H1 (cell line): ENCODE data around the gene PLEKHM3. TPM values are rescaled to one million over a fixed set of nuclear protein-coding genes. Genes with fewer than 3 reads are reported as not detected.

ENCODE experiments used
- CTCF ChIA-PET: fragments of 300-600 bp; sonication (Branson Sonifier 250); formaldehyde crosslinking; loops from one replicate; lab custom pipeline; 2021; ENCODE audit not compliant: partially characterized antibody; lab: Charles Lee
- POLR2A ChIA-PET: fragments of 300-600 bp; sonication (Branson Sonifier 250); formaldehyde crosslinking; loops from one replicate; lab custom pipeline; 2021; ENCODE audit warnings: inconsistent platforms; ENCODE audit not compliant: partially characterized antibody; lab: Charles Lee
- DNase-seq, 2 experiments: peaks; one replicate each; pipeline versions ENCODE4 v3.0.0 to v3.0.0-alpha.2; 2010 to 2022; ENCODE audit warnings: low spot score in 2 of 2, low read depth in 1 of 2, mixed read lengths in 1 of 2
- FAIRE-seq: peaks from 2 replicates; lab custom pipeline; 2011; peaks lifted over from hg19 to GRCh38; lab: Jason Lieb, UNC
- H2AFZ ChIP-seq: 2 replicates; pipeline ENCODE4 v1.8.1; 2012; ENCODE audit warnings: low read length, inconsistent platforms
- H2AK5ac ChIP-seq: 2 replicates; pipeline ENCODE4 v1.6.1; 2013; ENCODE audit warnings: low read depth, low read length
- H2BK120ac ChIP-seq: replicated peaks from 2 replicates; pipeline ENCODE3; 2013; ENCODE audit warnings: low read depth, low read length, inconsistent platforms
- H2BK12ac ChIP-seq: 2 replicates; pipeline ENCODE4 v1.6.1; 2013; ENCODE audit warnings: low read depth, low read length
- H2BK15ac ChIP-seq: 2 replicates; pipeline ENCODE4 v1.6.1; 2013; ENCODE audit warnings: low read length
- H2BK20ac ChIP-seq: 2 replicates; pipeline ENCODE4 v1.6.1; 2013; ENCODE audit warnings: low read length
- H2BK5ac ChIP-seq: 2 replicates; pipeline ENCODE4 v1.6.1; 2013; ENCODE audit warnings: low read depth, low read length
- H3K14ac ChIP-seq: 2 replicates; pipeline ENCODE4 v1.6.1; 2013; ENCODE audit warnings: inconsistent platforms; ENCODE audit not compliant: insufficient read length
- H3K18ac ChIP-seq: 2 replicates; pipeline ENCODE4 v1.6.1; 2013; ENCODE audit warnings: low read length; ENCODE audit errors: extremely low read depth
- H3K23ac ChIP-seq: 2 replicates; pipeline ENCODE4 v1.6.1; 2013; ENCODE audit warnings: inconsistent platforms; ENCODE audit not compliant: insufficient read length
- H3K23me2 ChIP-seq: 2 replicates; pipeline ENCODE4 v1.6.1; 2013; ENCODE audit warnings: low read depth, low read length
- H3K27ac ChIP-seq: 2 replicates; pipeline ENCODE4 v1.6.1; 2011; ENCODE audit warnings: low read depth, low read length, inconsistent platforms
- H3K27me3 ChIP-seq, 4 experiments: replicated peaks in 1 of 4; 1 replicate in 1 of 4; 2 replicates in 3 of 4; pipeline versions ENCODE4 v1.6.1 to v1.8.1; 2011 to 2013; ENCODE audit warnings: low read length in 3 of 4, mild to moderate bottlenecking in 3 of 4, inconsistent platforms in 2 of 4, mixed read lengths in 2 of 4, moderate library complexity in 1 of 4; ENCODE audit not compliant: control insufficient read depth in 3 of 4, insufficient read depth in 3 of 4; ENCODE audit errors: extremely low read depth in 1 of 4
- H3K36me3 ChIP-seq, 4 experiments: 2 replicates each; pipeline versions ENCODE4 v1.6.1 to v1.8.1; 2011 to 2013; ENCODE audit warnings: mild to moderate bottlenecking in 4 of 4, low read length in 3 of 4, moderate library complexity in 2 of 4, control low read depth in 1 of 4, inconsistent platforms in 1 of 4; ENCODE audit not compliant: insufficient read depth in 4 of 4, control insufficient read depth in 2 of 4
- H3K4ac ChIP-seq: replicated peaks from 2 replicates; pipeline ENCODE3; 2013; ENCODE audit warnings: low read length, low read depth, mixed read lengths, inconsistent platforms; ENCODE audit not compliant: insufficient read length
- H3K4me1 ChIP-seq, 4 experiments: replicated peaks in 1 of 4; 1 replicate in 1 of 4; 2 replicates in 3 of 4; pipeline versions ENCODE4 v1.6.1 to v1.8.1; 2011 to 2013; ENCODE audit warnings: low read length in 3 of 4, inconsistent platforms in 2 of 4, mixed read lengths in 1 of 4; ENCODE audit not compliant: insufficient read depth in 4 of 4, control insufficient read depth in 3 of 4
- H3K4me2 ChIP-seq, 2 experiments: 2 replicates each; pipeline versions ENCODE4 v1.6.1 to v1.8.1; 2011 to 2013; ENCODE audit warnings: low read depth in 2 of 2, low read length in 2 of 2, control low read depth in 1 of 2, inconsistent platforms in 1 of 2, mild to moderate bottlenecking in 1 of 2; ENCODE audit not compliant: insufficient read depth in 1 of 2
- H3K4me3 ChIP-seq, 4 experiments: fragments of 200-600, 300-600 bp in 1 of 4; sonication (generic), shearing (Covaris generic), sonication (Bioruptor Twin) in 1 of 4; 2 replicates each; pipeline versions ENCODE4 v1.5.1 to v1.8.1; 2011 to 2016; ENCODE audit warnings: low read length in 4 of 4, low read depth in 3 of 4, control low read depth in 2 of 4, inconsistent platforms in 2 of 4, mild to moderate bottlenecking in 2 of 4, mixed read lengths in 1 of 4, moderate library complexity in 1 of 4; ENCODE audit not compliant: insufficient read depth in 2 of 4; ENCODE audit errors: extremely low read depth in 1 of 4
- H3K56ac ChIP-seq: replicated peaks from 2 replicates; pipeline ENCODE3; 2013; ENCODE audit warnings: low read depth, mild to moderate bottlenecking, mixed read lengths, low read length, inconsistent platforms; ENCODE audit not compliant: insufficient read length
- H3K79me1 ChIP-seq: 2 replicates; pipeline ENCODE4 v1.6.1; 2013; ENCODE audit warnings: low read depth, low read length, control low read depth
- H3K79me2 ChIP-seq, 2 experiments: 2 replicates each; pipeline versions ENCODE4 v1.6.1 to v1.8.1; 2012 to 2013; ENCODE audit warnings: low read length in 2 of 2, mild to moderate bottlenecking in 2 of 2, inconsistent platforms in 1 of 2; ENCODE audit not compliant: insufficient read depth in 2 of 2, control insufficient read depth in 1 of 2
- H3K9ac ChIP-seq, 4 experiments: replicated peaks in 1 of 4; 1 replicate in 1 of 4; 2 replicates in 3 of 4; pipeline versions ENCODE4 v1.6.1 to v1.8.1; 2011 to 2013; ENCODE audit warnings: low read depth in 3 of 4, low read length in 3 of 4, control low read depth in 2 of 4, mild to moderate bottlenecking in 2 of 4, moderate library complexity in 2 of 4, inconsistent platforms in 1 of 4; ENCODE audit errors: extremely low read depth in 1 of 4
- H3K9me3 ChIP-seq, 2 experiments: 2 replicates each; pipeline versions ENCODE4 v1.6.1 to v1.8.1; 2012 to 2013; ENCODE audit warnings: mild to moderate bottlenecking in 2 of 2, moderate library complexity in 2 of 2, control low read depth in 1 of 2, inconsistent platforms in 1 of 2, low read depth in 1 of 2, low read length in 1 of 2, mixed read lengths in 1 of 2; ENCODE audit not compliant: insufficient read depth in 2 of 2
- H4K20me1 ChIP-seq, 2 experiments: replicated peaks in 1 of 2; 2 replicates each; pipeline versions ENCODE3 to v1.8.1; 2011 to 2013; ENCODE audit warnings: inconsistent platforms in 2 of 2, low read length in 2 of 2, mild to moderate bottlenecking in 1 of 2; ENCODE audit not compliant: insufficient read depth in 2 of 2, control insufficient read depth in 1 of 2
- H4K5ac ChIP-seq: 2 replicates; pipeline ENCODE4 v1.6.1; 2013; ENCODE audit warnings: low read length, low read depth, mixed read lengths, inconsistent platforms; ENCODE audit not compliant: insufficient read length
- H4K8ac ChIP-seq: 2 replicates; pipeline ENCODE4 v1.8.0; 2013; ENCODE audit warnings: mild to moderate bottlenecking, moderate library complexity, low read length, inconsistent platforms; ENCODE audit not compliant: insufficient read depth; ENCODE audit errors: extremely low read depth
- H4K91ac ChIP-seq: replicated peaks from 2 replicates; pipeline ENCODE3; 2013; ENCODE audit warnings: low read length, mixed read lengths, inconsistent platforms; ENCODE audit not compliant: insufficient read length
- CBX5 ChIP-seq: fragments of 300-800, 300-1000 bp; sonication (generic); IDR thresholded peaks from 2 replicates; pipeline ENCODE4 v1.7.1; 2016; ENCODE audit warnings: antibody characterized with exemption, low read length, low read depth
- CTBP2 ChIP-seq: IDR thresholded peaks from 2 replicates; pipeline ENCODE4 v1.7.0; 2011; ENCODE audit warnings: borderline replicate concordance, mild to moderate bottlenecking, moderate library complexity, mixed read lengths, low read length; ENCODE audit not compliant: insufficient read depth, insufficient read length
- EGR1 ChIP-seq: IDR thresholded peaks from 2 replicates; pipeline ENCODE4 v1.6.1; 2011; ENCODE audit warnings: low read depth, low read length, borderline replicate concordance
- EZH2 ChIP-seq: fragments of 200-600 bp; sonication (generic); IDR thresholded peaks from 2 replicates; pipeline ENCODE4 v1.7.1; 2012; ENCODE audit warnings: low read depth, mild to moderate bottlenecking, moderate library complexity, low read length, inconsistent platforms; ENCODE audit not compliant: severe bottlenecking
- GABPA ChIP-seq: IDR thresholded peaks from 2 replicates; pipeline ENCODE4 v1.6.1; 2011; ENCODE audit warnings: mild to moderate bottlenecking, low read length, moderate library complexity, borderline replicate concordance; ENCODE audit not compliant: insufficient read depth
- MAX ChIP-seq: IDR thresholded peaks from 2 replicates; pipeline ENCODE4 v1.6.1; 2012; ENCODE audit warnings: inconsistent platforms
- NANOG ChIP-seq: IDR thresholded peaks from 2 replicates; pipeline ENCODE4 v1.6.1; 2011; ENCODE audit warnings: low read length, low read depth, mild to moderate bottlenecking, inconsistent platforms; ENCODE audit not compliant: insufficient read depth, poor library complexity, severe bottlenecking
- NRF1 ChIP-seq: IDR thresholded peaks from 2 replicates; pipeline ENCODE4 v1.6.1; 2011; ENCODE audit warnings: mild to moderate bottlenecking, low read depth, low read length, improper control_type of control experiment
- POU5F1 ChIP-seq: IDR thresholded peaks from 2 replicates; pipeline ENCODE4 v1.6.1; 2011; ENCODE audit warnings: low read depth, mild to moderate bottlenecking, low read length, moderate library complexity
- SIRT6 ChIP-seq: IDR thresholded peaks from one replicate; pipeline ENCODE4 v1.7.1; 2012; ENCODE audit warnings: low read length, inconsistent platforms
- TBP ChIP-seq: IDR thresholded peaks from 2 replicates; pipeline ENCODE4 v1.6.1; 2011; ENCODE audit warnings: low read depth, low read length, improper control_type of control experiment
- TEAD4 ChIP-seq: IDR thresholded peaks from 2 replicates; pipeline ENCODE4 v1.6.1; 2012; ENCODE audit warnings: low read depth, low read length, inconsistent platforms, mixed read lengths
- ZNF274 ChIP-seq: IDR thresholded peaks from 2 replicates; pipeline ENCODE4 v1.7.0; 2012; ENCODE audit warnings: low read length, borderline replicate concordance; ENCODE audit errors: extremely low read depth
- WGBS, 2 experiments: shearing (Covaris generic) in 1 of 2; methylation state at CpG; one replicate each; pipeline versions ENCODE4 v1.1.6 to v1.1.7; 2013 to 2015; ENCODE audit warnings: low lambda C conversion rate in 2 of 2, mixed read lengths in 2 of 2, inconsistent platforms in 1 of 2, low coverage in 1 of 2, missing lambda C conversion rate in 1 of 2; ENCODE audit not compliant: insufficient replicate concordance in 2 of 2, insufficient coverage in 1 of 2, insufficient read length in 1 of 2; ENCODE audit errors: extremely low coverage in 1 of 2, missing lambda C conversion rate in 1 of 2; 5-methylcytosine and 5-hydroxymethylcytosine counted together
- polyA plus RNA-seq, 7 experiments: library from polyadenylated mRNA; depleted of rRNA in 3 of 7; stranded (reverse) in 5 of 7; unstranded in 2 of 7; fragments of >200 nt in 5 of 7; fragments of 200-250 nt in 2 of 7; gene quantifications; 1 replicate in 5 of 7; 2 replicates in 1 of 7; 4 replicates in 1 of 7; pipeline versions ENCODE4 v1.2.1 to v1.2.3, GENCODE V29; 2011 to 2013; ENCODE audit warnings: missing spikeins in 2 of 7, mixed read lengths in 2 of 7
- total RNA-seq: library from RNA; stranded (reverse); fragmentation: NEBNext Ultra II Directional; extraction: Animal tissue kit (Norgen Biotek cat#: 25700); gene quantifications from 2 replicates; pipeline ENCODE4 v1.2.1, GENCODE V29; 2021

The PLEKHM3 gene
- total and polyA plus RNA-seq, 2 of the 8 experiments (the other 6 are each of a cell fraction or from before 2014, with no cell fraction given): 2.3 to 5.8 TPM

- Histone ChIP-seq H2BK5ac (no peak overlapping the region), H2AK5ac (no peak overlapping the region), H4K91ac (no peak overlapping the region), H2AFZ (no peak overlapping the region), H3K27ac (no peak overlapping the region), H3K18ac (no peak overlapping the region), H4K5ac (no peak overlapping the region), H2BK12ac (no peak overlapping the region), H2BK120ac (no peak overlapping the region), H3K79me2 (no peaks in the 10 kb centered on the region), H3K4me2 (no peak overlapping the region), H4K8ac (no peak overlapping the region), H3K4ac (no peak overlapping the region), H3K9me3 (no peaks in the 10 kb centered on the region), H3K9ac (no peak overlapping the region), H3K4me1 (peaks cover 8 to 20% (median 13%) of the 10 kb centered on the region in 4 experiments; a peak in 6 of 7 replicates), H3K79me1 (no peaks in the 10 kb centered on the region), H3K23ac (no peak overlapping the region), H4K20me1 (no peaks in the 10 kb centered on the region), H2BK15ac (no peak overlapping the region), H3K36me3 (no peaks in the 10 kb centered on the region), H2BK20ac (no peak overlapping the region), H3K14ac (no peak overlapping the region), H3K27me3 (no peaks in the 10 kb centered on the region), H3K56ac (no peak overlapping the region), H3K4me3 (no peak overlapping the region), H3K23me2 (no peaks in the 10 kb centered on the region)
- 87% methylated on average over 9 of the region's 9 CpGs; no CpG with 5 or more reads in 1 of the 2 experiments for whole genome bisulfite sequencing, 2 experiments
- DNase-seq (no peak), FAIRE-seq (no peak)
- TF ChIP-seq GABPA: no peak
- TF ChIP-seq SIRT6: no peak
- TF ChIP-seq TEAD4: no peak
- TF ChIP-seq EGR1: no peak
- TF ChIP-seq CTBP2: no peak
- TF ChIP-seq MAX: no peak
- no peak for TF ChIP-seq ZNF274
- TF ChIP-seq TBP: no peak
- no peak for TF ChIP-seq EZH2
- no peak for TF ChIP-seq NRF1
- TF ChIP-seq NANOG: no peak
- TF ChIP-seq CBX5: no peak
- no peak for TF ChIP-seq POU5F1
- ChIA-PET POLR2A (interaction anchor here (1.4 kb wide), 1 partner anchor 12 kb away, joined by 5 read pairs; no protein-coding TSS in a partner anchor), CTCF (interaction anchor here (0.6 to 2.4 kb wide), 9 partner anchors 9 to 1793 kb away, joined by 3 to 7 read pairs (median 3); no protein-coding TSS in a partner anchor)
Observed at GRCh38 chr2:207901829-207902228, 123.5 kb downstream of the PLEKHM3 start.
